Stimulated activated naive CD4-positive, alpha-beta T cell (primary cell): Measurements from ENCODE around the gene RYR1.
"Not testable (repeated sequence)": the region's sequence is repeated elsewhere in the genome, so short reads cannot be mapped to it uniquely, and the experiment has no call there.

ENCODE experiments used
- DNase-seq, 6 experiments: peaks; one replicate each; lab custom pipeline; 2025; lab: John Stamatoyannopoulos, UW

The RYR1 gene

GRCh38 chr19:38561658-38562057, 128.2 kb downstream of the RYR1 start:
- no peak for DNase-seq

GRCh38 chr19:38562096-38562495, 128.6 kb downstream of the RYR1 start:
- DNase-seq, result no peak

- DNase-seq, result no peak
These were observed 130.0 kb downstream of the RYR1 start for GRCh38 chr19:38563475-38563874.

GRCh38 chr19:38564981-38565690, 131.6 kb downstream of the RYR1 start:
- DNase-seq, result no peak

GRCh38 chr19:38565691-38566105, 132.2 kb downstream of the RYR1 start:
- DNase-seq, result no peak

- DNase-seq, result no peak
These were observed 136.0 kb downstream of the RYR1 start for GRCh38 chr19:38569368-38569983.

GRCh38 chr19:38571682-38572081, 138.2 kb downstream of the RYR1 start:
- DNase-seq, result no peak

GRCh38 chr19:38577826-38578225, 144.3 kb downstream of the RYR1 start:
- DNase-seq, result no peak

GRCh38 chr19:38579304-38579703, 145.8 kb downstream of the RYR1 start:
- DNase-seq, result not testable (repeated sequence)

GRCh38 chr19:38580080-38580479, 146.6 kb downstream of the RYR1 start:
- DNase-seq, result no peak

- DNase-seq, result no peak
These were observed 149.9 kb downstream of the RYR1 start for GRCh38 chr19:38583219-38583984.

GRCh38 chr19:38583985-38584305, 150.5 kb downstream of the RYR1 start:
- DNase-seq, result no peak

- no peak for DNase-seq
These were observed 154.1 kb downstream of the RYR1 start for GRCh38 chr19:38587562-38587961.

- no peak for DNase-seq
These were observed 154.6 kb downstream of the RYR1 start for GRCh38 chr19:38588041-38588440.

- no peak for DNase-seq
These were observed 159.4 kb downstream of the RYR1 start for GRCh38 chr19:38592940-38593339.

- DNase-seq, result no peak
These were observed 162.8 kb downstream of the RYR1 start for GRCh38 chr19:38596057-38596981.

GRCh38 chr19:38597075-38597474, 163.6 kb downstream of the RYR1 start:
- no peak for DNase-seq

- DNase-seq, result no peak
These were observed 166.2 kb downstream of the RYR1 start for GRCh38 chr19:38599722-38600121.

GRCh38 chr19:38602856-38603255, 169.4 kb downstream of the RYR1 start:
- DNase-seq, result not testable (repeated sequence)

- DNase-seq, result no peak
These were observed 172.6 kb downstream of the RYR1 start for GRCh38 chr19:38606131-38606530.

- DNase-seq, result no peak
These were observed 180.8 kb downstream of the RYR1 start for GRCh38 chr19:38614289-38614688.

GRCh38 chr19:38615007-38615581, 181.6 kb downstream of the RYR1 start:
- DNase-seq, result no peak
